IPS-11a (cell line): Measurements from ENCODE around the gene CGAS.
"Not testable (repeated sequence)": the region's sequence is repeated elsewhere in the genome, so short reads cannot be mapped to it uniquely, and the experiment has no call there.

Experiments used
- H3K4me3 ChIP-seq: one replicate; pipeline ENCODE4 v1.5.1; 2013; ENCODE audit warnings: low read depth, low read length, control low read depth

The CGAS gene

DNA sequence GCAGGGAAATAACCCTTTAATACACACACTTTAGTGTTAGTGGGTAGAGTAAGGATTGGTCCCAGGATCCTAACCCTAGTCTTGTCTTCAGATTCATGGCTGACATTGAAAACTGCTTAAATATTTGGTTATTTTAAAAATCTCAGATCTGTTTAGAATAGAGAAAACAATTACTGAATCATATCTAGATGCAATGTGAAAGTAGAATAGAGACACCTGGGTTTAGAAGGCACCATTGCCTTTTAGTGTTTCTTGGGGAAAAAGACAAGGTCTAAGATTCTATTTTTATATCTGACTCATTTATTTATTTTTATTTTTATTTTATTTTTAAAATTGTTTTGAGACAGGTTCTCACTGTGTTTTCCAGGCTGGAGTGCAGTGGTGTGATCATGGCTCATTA, 51.4 kb downstream of the CGAS start:
- no peak overlapping the region for H3K4me3 ChIP-seq

DNA sequence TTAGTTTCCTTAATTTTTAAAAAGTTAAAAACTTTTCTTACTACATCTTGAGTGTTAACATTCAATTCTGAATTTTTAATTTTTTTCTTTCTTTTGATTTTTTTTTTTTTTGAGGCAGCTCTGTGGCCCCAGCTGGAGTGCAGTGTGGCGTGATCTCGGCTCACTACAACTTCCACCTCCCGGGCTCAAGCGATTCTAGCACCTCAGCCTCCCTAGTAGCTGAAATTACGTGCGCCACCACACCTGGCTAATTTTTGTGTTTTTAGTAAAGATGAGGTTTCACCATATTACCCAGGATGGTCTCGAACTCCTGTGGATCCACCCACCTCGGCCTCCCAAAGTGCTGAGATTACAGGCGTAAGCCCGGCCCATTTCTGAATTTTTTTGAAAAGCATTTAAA, 56.2 kb downstream of the CGAS start:
- no peak overlapping the region for H3K4me3 ChIP-seq

DNA sequence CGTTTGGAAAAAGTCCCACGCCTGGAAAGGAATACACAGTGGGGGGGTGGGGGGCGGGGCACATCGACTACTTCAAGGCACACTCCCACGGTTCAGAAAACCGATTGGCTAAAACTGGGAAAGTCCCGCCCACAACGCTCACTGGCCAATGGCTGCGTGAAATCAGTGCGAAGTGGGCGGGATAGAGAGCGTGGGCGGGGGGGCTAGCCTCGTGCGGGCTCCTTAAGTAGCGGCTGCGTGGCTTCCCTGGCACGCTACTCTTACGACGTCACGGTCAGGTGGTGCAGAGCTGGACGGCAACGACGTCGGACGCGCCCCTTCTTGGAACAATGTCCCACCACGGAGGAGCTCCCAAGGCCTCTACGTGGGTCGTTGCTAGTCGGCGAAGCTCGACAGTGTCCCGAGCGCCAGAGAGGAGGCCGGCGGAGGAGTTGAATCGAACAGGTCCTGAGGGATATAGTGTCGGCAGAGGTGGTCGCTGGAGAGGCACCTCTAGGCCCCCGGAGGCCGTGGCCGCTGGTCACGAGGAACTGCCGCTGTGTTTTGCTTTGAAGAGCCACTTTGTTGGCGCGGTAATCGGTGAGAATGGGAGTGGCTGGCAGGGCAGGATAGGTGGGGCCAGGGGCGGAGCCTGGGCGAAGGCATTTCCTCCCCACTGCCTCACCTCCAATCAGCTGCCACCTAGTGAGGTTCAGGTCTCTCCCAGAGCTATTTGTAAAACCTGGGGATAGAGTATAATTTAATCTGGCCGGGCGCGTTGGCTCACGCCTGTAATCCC, 57.3 kb downstream of the CGAS start, which contains the start of gene DDX43:
TSS of gene DDX43 (plus strand) at position 252 of the 778 bp plus-strand sequence. CDS start at position 330, 78 bp downstream.
- no peak within 1 kb of the TSS for H3K4me3 ChIP-seq

DNA sequence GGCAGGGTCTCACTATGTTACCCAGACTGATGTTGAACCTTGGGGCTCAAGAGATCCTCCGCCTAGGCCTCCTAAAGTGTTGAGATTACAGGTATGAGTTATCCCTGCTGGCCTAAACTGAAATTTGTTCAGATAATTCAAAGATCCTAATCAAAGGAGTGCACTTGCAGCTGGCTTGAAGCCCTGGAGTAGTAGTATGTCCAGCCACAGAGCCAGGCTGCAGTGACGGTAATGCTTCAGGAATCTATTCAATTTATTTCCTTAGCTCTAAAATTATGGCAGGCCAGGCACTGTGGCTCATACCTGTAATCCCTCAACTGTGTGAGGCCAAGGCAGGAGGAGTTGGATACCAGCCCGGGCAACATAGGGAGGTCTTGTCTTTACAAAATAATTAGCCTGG, 58.8 kb downstream of the CGAS start:
- no peak overlapping the region for H3K4me3 ChIP-seq

- not testable (repeated sequence) for H3K4me3 ChIP-seq
Observed at GRCh38 chr6:73392188-73392587, 59.9 kb downstream of the CGAS start.

GRCh38 chr6:73391675-73392074, 60.4 kb downstream of the CGAS start:
- no peak overlapping the region for H3K4me3 ChIP-seq

DNA sequence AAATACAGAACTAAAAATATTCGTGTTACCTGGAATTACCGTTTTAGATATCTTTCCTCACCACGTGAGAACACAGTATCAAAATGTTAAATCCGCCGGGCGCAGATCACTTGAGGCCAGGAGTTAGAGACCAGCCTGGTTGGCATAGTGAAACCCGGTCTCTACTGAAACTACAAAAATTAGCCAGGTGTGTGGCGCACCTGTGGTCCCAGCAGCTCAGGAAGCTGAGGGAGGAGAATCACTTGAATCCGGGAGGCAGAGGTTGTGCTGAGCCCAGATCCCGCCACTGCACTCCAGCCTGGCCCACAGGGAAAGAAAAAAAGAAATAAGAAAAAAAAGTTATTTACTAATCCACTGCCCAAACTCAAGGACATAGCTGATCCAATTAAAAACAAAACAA, 62.2 kb downstream of the CGAS start:
- no peak overlapping the region for H3K4me3 ChIP-seq

GRCh38 chr6:73388800-73389512, 63.1 kb downstream of the CGAS start:
- H3K4me3 ChIP-seq: peak overlapping the region; percentile 34

DNA sequence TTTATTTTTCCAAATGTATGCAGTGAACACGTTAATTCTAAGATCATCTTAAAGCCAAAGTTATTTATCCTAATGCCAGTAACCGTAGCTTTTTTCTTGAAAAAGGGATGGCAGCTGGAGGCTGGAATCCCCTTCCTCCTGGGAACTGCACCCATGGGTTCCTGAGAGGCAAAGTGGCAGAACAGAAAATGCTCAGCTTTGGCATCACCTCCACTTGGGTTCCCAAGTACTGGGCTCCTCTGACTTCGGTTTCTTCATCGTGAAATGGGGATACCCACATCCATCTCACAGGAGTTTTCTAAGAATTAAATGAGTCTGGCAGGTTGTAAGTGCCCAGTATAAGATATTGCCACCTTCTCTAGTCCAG, 63.7 kb downstream of the CGAS start:
- H3K4me3 ChIP-seq: no peak overlapping the region

DNA sequence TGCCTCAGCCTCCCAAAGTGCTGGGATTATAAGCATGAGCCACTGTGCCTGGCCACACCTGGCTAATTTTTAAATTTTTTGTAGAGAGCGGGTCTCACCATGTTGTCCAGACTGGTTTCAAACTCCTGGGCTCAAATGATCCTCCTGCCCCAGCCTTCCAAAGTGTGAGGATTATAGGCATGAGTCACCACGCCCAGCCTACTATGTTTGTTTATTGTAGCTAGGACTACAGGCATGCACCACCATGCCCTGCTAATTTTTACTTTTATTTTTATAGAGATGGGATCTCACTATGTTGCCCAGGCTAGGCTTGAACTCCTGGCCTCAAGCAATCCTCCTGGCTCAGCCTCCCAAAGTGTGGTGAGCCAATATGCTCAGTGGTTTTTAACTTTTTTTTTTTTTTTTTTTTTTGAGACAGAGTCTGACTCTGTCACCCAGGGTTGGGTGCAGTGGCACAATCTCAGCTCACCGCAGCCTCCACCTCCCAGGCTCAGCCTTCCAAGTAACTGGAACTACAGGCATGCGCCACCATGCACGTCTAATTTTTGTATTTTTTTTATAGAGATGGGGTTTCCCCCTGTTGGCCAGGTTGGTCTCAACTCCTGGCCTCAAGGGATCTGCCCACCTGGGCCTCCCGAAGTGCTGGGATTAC, 69.5 kb downstream of the CGAS start:
- H3K4me3 ChIP-seq: no peak overlapping the region

DNA sequence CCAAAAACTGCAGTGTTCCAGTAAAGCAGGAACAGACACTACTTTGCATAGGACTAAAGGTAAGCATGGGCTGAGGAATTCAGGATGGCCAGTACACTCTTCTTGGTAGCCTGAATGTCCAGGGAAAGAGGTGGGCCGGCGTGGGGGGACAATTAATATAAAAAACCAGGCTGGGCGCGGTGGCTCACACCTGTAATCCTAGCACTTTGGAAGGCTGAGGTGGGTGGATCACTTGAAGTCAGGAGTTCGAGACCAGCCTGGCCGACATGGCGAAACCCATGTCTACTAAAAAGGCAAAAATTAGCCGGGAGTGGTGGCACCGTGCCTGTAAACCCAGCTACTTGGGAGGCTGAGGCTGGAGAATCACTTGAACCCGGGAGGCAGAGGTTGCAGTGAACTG, 70.6 kb downstream of the CGAS start:
- H3K4me3 ChIP-seq: not testable (repeated sequence)

DNA sequence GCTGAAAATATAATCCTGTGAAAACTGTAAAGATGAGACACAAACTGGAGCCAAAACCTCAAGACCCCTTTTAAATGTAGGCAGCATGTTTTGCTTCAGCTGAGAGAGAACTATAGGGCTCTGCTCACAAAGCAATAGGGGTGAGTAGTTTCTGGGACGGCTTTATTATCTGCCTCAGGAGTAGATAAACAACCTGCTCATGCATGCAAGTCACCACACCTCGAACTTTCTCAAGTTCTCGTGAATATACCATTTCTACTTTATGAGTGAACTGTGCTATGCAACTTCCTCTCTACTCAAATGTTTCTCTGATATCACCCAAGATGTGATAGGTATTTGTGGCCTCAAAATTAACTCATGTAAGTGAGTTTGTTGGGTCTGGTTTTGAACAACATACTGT, 74.9 kb downstream of the CGAS start:
- H3K4me3 ChIP-seq: no peak overlapping the region

GRCh38 chr6:73375216-73375615, 76.9 kb downstream of the CGAS start:
- H3K4me3 ChIP-seq: no peak overlapping the region
